Pancreas (tissue), 10 donors: Measurements from ENCODE around the gene FABP3. TPM values are rescaled to one million over a fixed set of nuclear protein-coding genes. Genes with fewer than 3 reads are reported as not detected.

Source experiments
- ATAC-seq, 4 donors: fragments of 200-7000 bp; cut with Tn5 transposase; one replicate each; pipeline versions ENCODE4 v1.8.0 to v1.9.1; 2020; ENCODE audit warnings: mild to moderate bottlenecking in 4 of 4, moderate library complexity in 4 of 4
- DNase-seq, 6 donors: peaks; one replicate each; pipeline ENCODE4 v3.0.0-alpha.2; 2020
- FAIRE-seq: peaks from 2 replicates; lab custom pipeline; 2012; peaks lifted over from hg19 to GRCh38; lab: Jason Lieb, UNC
- H3K27ac ChIP-seq, 4 donors: fragments of 200-600 bp; sonication (generic); 1 replicate in 3 of 4; 2 replicates in 1 of 4; pipeline versions ENCODE4 v1.5.0 to v1.8.0; 2020
- H3K27me3 ChIP-seq, 4 donors: fragments of 200-600 bp; one replicate each; pipeline ENCODE4 v1.8.0; 2021
- H3K36me3 ChIP-seq, 3 donors: fragments of 200-600 bp; sonication (generic) in 1 of 3; one replicate each; pipeline versions ENCODE4 v1.5.0 to v1.8.0; 2020 to 2021
- H3K4me1 ChIP-seq, 3 donors: fragments of 200-600 bp; one replicate each; pipeline ENCODE4 v1.8.0; 2021
- H3K4me3 ChIP-seq, 4 donors: fragments of 200-600 bp; sonication (generic) in 2 of 4; one replicate each; pipeline versions ENCODE4 v1.5.0 to v1.8.0; 2020 to 2021
- H3K9me3 ChIP-seq, 4 donors: fragments of 200-600 bp; one replicate each; pipeline ENCODE4 v1.8.0; 2021
- CTCF ChIP-seq, 4 donors: fragments of 200-600 bp; sonication (generic) in 3 of 4; IDR thresholded peaks; one replicate each; pipeline versions ENCODE4 v1.5.0 to v1.8.0; 2021; ENCODE audit warnings: antibody characterized with exemption in 4 of 4
- WGBS, 2 donors: extraction: QIAGEN DNeasy Blood & Tissue Kit; methylation state at CpG; one replicate each; pipeline ENCODE4 v1.1.7; 2013; 5-methylcytosine and 5-hydroxymethylcytosine counted together
- intact Hi-C, 3 donors: fragments of 100-400 bp; cut with DNase I; formaldehyde crosslinking; loops; one replicate each; pipeline versions ENCODE4 v1.11.1 to v1.14.2; 2022
- polyA plus RNA-seq, 2 donors: library from polyadenylated mRNA; stranded (reverse); fragments of 200-250 nt; gene quantifications; one replicate each; pipeline ENCODE4 v1.2.3, GENCODE V29; 2013
- total RNA-seq, 6 donors: library from RNA; stranded (reverse); fragmentation: NEBNext Ultra II Directional in 4 of 6; extraction: Animal tissue kit (Norgen Biotek cat#: 25700) in 4 of 6; gene quantifications; one replicate each; pipeline versions ENCODE4 v1.2.1 to v1.2.4, GENCODE V29; 2021 to 2023
- donor health status: healthy with polysubstance abuse.
- donor health status: DM: no; HTN: no; CAD: no; lungs with moderate emphysema.
- donor health status: DM: no; HTN: no; CAD: no.
- donor health status: control.
- donor health status: control.
- donor health status: Bipolar disorder and iron deficiency.
- donor health status: DM: yes; HTN: yes; CAD: no.
- donor health status: DM: no; HTN: no; CAD: no.
- donor health status: DM: no; HTN: no; CAD: no.
- donor health status: DM: yes; HTN: yes; CAD: no.

The FABP3 gene
- total and polyA plus RNA-seq, 8 donors, result 0.72 to 5.4 (median 2.7) TPM; not detected in 2

- no peak for FAIRE-seq
- DNase-seq, result no peak
- Histone ChIP-seq H3K27ac (no peak overlapping the region), H3K9me3 (no peaks in the 10 kb centered on the region), H3K4me3 (no peak overlapping the region), H3K27me3 (no peaks in the 10 kb centered on the region), H3K36me3 (peaks cover 0 to 9% (median 8%) of the 10 kb centered on the region in 3 donors), H3K4me1 (no peaks in the 10 kb centered on the region)
- 38 to 39% methylated on average over 3 of the region's 3 CpGs for WGBS, 2 donors
- intact Hi-C loops, result no loop called here
- peak in 1 of 4 donors; percentile 28 for ATAC-seq
- no peak for TF ChIP-seq CTCF (IDR thresholded peaks at IDR 0.05)
These were observed 18.6 kb downstream of the FABP3 start for GRCh38 chr1:31354283-31354682.

DNA sequence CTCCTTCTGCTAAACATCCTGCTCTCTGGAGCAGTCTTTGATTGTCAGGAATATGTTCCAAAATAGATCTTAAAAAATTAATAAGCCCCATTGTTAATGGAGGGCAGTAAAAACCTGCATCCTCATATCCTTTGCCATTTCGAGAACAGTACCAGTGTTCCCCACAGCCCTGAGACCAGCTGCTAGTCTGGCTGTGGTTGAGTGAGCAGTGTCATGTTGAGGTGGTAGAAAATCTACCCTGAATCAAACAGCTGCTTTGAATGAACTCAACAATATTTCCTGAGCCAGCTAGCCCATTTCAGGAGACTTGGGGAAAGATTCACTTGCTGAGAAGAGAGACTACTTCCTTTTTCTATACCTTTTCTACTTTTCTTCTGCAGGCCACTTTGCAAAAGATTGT is 24.4 kb downstream of the FABP3 start:
- no peak for FAIRE-seq
- no peak for TF ChIP-seq CTCF (IDR thresholded peaks at IDR 0.05)
- H3K9me3 ChIP-seq, result no peaks in the 10 kb centered on the region
- no peaks in the 10 kb centered on the region for H3K4me1 ChIP-seq
- ATAC-seq, result no peak
- intact Hi-C loops, result no loop called here
- no peak for DNase-seq
- WGBS, 2 donors, result 85 to 88% methylated on average over 1 of the region's 1 CpG
- H3K27me3 ChIP-seq, result no peaks in the 10 kb centered on the region
- H3K36me3 ChIP-seq, result peaks cover 0 to 9% (median 8%) of the 10 kb centered on the region in 3 donors
- no peak overlapping the region for H3K27ac ChIP-seq
- no peak overlapping the region for H3K4me3 ChIP-seq

DNA sequence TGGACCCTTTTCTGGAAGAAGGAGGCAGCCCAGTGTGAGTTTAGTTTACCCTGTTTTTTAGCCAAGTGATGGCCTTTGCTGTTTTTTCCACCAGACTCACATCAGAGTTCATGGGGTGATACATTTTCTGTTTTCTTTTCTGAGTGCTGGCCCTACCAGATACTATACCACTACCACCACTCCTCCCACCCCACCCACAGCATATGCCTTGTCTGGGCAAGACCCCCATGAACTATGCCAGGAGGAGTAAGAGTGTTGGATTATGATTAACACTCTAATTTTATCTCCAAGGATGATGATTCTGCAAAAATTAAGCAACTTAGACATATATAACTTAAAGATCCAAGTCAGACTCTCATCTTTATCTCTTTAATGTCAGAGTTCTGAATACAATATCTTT is 26.1 kb downstream of the FABP3 start:
- intact Hi-C loops, result no loop called here
- no peaks in the 10 kb centered on the region for H3K27me3 ChIP-seq
- H3K36me3 ChIP-seq, result peaks cover 0 to 8% (median 8%) of the 10 kb centered on the region in 3 donors
- no peaks in the 10 kb centered on the region for H3K4me1 ChIP-seq
- no peak overlapping the region for H3K27ac ChIP-seq
- H3K4me3 ChIP-seq, result no peak overlapping the region
- TF ChIP-seq CTCF (IDR thresholded peaks at IDR 0.05), result no peak
- no peak for FAIRE-seq
- no peak for DNase-seq
- no peaks in the 10 kb centered on the region for H3K9me3 ChIP-seq
- no peak for ATAC-seq

DNA sequence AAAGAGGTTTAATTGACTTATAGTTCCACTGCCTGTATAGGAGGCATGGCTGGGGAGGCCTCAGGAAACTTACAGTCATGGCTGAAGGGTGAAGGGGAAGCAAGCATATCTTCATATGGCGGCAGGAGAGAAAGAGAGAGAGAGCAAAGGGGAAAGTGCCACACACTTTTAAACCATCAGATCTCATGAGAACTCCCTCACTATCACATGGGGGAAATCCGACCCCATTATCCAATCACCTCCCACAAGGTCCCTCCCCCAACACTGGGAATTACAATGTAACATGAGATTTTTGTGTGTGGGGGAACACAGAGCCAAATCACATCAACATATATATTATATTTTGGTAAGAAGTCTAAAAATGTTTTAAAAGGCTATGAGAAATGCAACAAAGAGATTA is 27.2 kb downstream of the FABP3 start:
- Histone ChIP-seq H3K36me3 (peaks cover 0 to 8% (median 0%) of the 10 kb centered on the region in 3 donors), H3K9me3 (no peaks in the 10 kb centered on the region), H3K4me3 (no peak overlapping the region), H3K27me3 (no peaks in the 10 kb centered on the region), H3K4me1 (no peaks in the 10 kb centered on the region), H3K27ac (no peak overlapping the region)
- TF ChIP-seq CTCF (IDR thresholded peaks at IDR 0.05), result no peak
- intact Hi-C loops, result no loop called here
- 89 to 96% methylated on average over 2 of the region's 2 CpGs for WGBS, 2 donors
- DNase-seq, result no peak
- no peak for FAIRE-seq
- ATAC-seq, result no peak

DNA sequence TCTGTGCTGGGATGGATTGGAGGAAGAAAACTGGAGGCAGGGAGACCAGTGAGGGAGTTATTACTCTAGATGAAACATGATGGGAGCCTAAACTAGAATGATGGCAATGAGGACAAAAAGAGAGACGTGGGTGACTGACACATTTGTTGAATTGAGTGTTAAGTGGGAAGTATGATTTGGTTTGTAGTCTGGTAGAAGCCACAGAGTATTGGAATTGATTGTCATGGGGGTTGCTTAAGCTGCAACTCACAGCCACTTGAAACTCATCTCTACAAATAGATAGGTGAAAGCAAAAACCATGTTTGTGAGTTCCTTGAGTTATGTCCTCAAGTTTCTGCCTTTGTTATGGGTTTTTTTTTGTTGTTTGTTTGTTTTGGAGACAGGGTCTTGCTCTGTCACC is 28.4 kb downstream of the FABP3 start:
- ATAC-seq (no peak), FAIRE-seq (no peak), DNase-seq (no peak)
- WGBS, 2 donors, result 0 to 45% methylated on average over 1 of the region's 1 CpG
- no peak for TF ChIP-seq CTCF (IDR thresholded peaks at IDR 0.05)
- Histone ChIP-seq H3K4me3 (no peak overlapping the region), H3K27ac (no peak overlapping the region), H3K27me3 (no peaks in the 10 kb centered on the region), H3K4me1 (no peaks in the 10 kb centered on the region), H3K36me3 (peaks cover 0 to 2% (median 0%) of the 10 kb centered on the region in 3 donors), H3K9me3 (no peaks in the 10 kb centered on the region)
- intact Hi-C loops, result no loop called here
